Dermis blood vessel endothelial cell (primary cell): ENCODE measurements around the gene NKX2-3. TPM values are rescaled to one million over a fixed set of nuclear protein-coding genes. Genes with fewer than 3 reads are reported as not detected.

Experiments
- DNase-seq: peaks from one replicate; pipeline ENCODE4 v3.0.0; 2010
- total RNA-seq: library from RNA; depleted of rRNA; stranded (reverse); fragments of >200 nt; gene quantifications from 2 replicates; pipeline ENCODE4 v1.2.3, GENCODE V29; 2014

NKX2-3 gene
- total RNA-seq, 1 donor from 2014 or later = not detected

DNA sequence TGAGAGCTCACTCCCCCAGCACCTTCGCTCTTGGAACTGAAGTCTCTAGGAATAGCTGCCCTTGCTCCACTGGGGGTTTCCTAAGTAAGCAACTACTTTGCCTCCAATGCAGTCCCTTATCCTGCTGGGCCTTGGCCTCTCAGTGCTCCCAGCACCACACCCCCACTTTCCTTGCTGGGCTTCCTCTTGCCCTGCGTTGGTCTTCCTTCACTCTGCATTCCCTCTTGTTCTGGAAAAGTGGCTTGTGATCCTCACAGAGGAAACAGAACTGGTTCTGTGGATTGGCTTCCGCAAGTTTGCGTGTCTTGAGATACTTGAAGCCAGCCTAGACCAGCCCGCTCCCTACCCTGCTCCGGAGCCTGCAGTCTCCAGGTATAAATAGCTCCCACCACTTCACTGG is 6.4 kb downstream of the NKX2-3 start:
- DNase-seq = no peak

DNA sequence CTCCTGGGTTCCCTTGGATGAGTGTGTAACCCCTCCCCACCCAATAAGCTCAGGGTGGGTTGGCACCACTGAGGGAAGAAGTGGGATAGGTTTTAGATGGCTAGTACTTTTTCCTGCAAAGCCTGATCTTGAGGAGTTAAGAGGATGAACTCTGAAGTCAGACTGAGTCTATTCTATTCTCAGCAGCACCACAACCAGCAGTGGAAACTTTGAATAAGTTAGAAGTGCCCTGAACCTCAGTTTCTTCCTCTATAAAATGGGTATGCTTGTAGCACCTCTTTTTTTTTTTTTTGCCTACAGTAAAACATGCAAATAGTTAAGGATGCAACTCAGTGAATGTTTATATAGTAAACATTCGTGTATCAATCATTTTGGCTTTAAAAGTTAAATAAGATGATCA is 7.1 kb downstream of the NKX2-3 start:
- DNase-seq = no peak

DNA sequence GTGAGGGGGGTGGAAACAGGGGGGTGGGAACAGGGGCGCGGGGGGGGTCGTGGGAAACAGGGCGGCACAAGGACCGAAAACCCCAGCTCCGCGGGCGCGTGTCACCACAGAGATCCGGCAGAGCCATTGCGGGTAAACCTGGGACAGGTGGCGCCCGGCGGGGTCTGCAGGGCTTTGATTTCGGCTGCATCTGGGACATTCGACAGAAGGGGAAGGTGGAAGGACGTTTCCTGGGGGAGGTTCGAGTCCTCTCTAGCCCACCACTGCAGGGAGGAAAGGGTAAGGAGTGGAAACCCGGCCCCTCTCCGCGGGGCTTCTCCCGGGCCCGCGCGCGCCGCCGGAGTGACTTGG is 7.5 kb downstream of the NKX2-3 start:
- DNase-seq = no peak

DNA sequence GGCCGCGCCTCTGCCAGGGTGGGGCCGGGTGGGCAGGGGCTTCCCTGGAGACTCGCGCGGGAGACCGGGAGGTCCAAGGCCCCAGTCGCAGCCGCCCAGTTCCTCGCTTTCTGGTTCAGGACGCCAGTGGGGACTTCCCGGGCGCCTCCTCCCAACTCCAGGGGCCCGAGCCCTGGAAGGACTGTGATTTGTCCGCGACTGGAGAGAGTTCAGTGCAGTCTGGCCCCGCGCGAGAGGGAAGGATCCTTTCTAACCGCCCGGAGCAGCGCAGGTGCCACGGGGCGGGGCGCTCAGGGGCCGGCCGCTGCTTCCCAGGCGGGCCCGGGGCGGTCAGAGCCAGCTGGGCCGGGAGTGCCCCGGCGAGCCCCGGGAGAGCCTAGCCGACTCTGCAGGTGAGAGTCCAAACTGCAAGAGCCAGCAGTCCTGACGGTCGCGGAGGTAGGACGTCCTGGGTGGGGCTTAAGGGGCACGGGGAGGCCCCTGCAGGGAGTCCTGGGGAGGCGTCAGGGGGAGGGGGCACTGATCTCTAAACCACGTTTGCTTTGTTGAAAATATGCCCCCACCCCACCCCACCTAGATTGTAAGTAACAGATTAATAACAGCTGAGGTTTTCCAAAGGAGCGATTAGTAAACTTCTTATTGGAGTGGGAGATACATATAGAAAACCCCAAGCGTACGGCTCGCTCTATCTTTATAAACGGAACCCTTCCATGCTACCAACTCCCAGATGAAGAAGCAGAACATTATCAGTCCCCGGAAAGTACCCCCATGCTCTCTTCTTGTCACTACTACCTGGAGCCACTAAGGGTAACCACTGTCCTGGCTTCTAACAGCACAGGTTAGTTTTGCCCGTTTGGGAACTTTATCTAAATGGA is 8.2 kb downstream of the NKX2-3 start:
- DNase-seq = no peak

DNA sequence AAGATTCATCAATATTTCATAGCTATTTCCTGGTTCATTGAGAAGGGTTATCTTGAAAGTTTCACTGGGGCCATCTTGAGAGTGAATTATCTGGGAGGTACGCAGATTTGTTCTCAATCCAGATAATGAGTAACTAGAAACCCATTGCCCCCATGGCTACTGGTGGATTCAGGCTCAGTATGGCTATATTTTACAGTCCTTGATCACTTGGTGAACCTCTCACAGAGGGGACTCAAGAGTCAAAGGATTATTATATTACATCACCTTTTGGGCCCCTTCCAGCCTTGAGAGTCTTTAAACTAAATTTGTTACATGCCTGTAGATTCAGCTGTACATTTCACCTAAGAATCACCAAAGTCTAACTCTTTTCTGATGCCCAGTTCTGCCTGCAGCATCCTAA is 11.6 kb downstream of the NKX2-3 start:
- no peak for DNase-seq

DNA sequence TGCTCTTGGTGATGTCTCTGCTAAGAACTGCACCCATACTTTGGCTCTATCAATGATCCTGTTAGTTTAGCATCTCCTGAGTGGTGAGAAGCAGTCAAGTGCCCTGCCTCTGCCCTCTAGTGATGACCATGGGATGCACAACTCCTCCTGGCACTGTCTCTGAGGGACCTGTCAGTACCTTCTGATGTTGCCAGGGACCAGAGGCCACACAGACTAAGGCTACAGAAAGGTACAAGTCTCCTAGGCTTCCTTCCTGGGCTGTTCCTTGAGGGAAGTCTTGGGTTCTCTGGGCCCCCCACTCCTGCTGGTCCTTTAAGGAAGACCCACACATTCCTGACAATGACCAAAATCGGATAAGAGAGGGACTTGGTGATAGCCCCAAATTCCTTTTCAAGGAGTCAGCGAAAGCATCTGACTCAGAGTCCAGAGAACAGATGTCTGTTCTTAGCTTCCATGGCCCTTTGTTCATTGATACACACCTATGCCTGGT is 15.3 kb downstream of the NKX2-3 start:
- peak; percentile 66 for DNase-seq

DNA sequence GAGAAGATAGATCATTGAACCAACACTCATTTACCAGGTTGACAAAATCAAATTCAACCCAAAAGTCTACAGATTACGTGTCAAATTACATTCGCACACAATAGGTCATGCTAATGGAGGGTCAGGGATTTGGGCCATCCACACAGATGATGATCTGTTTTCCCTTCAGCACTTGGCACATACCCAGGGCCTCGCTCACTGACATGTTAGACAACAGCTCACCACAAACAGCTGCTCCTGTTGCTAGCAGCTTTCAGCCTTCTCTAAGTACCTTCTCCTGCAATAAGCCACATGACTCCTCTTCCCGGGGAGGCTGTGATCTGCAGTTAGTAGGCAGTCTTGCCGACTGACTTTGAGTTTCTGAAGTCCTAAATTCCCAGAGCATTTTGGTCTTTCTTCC is 18.4 kb downstream of the NKX2-3 start:
- no peak for DNase-seq

DNA sequence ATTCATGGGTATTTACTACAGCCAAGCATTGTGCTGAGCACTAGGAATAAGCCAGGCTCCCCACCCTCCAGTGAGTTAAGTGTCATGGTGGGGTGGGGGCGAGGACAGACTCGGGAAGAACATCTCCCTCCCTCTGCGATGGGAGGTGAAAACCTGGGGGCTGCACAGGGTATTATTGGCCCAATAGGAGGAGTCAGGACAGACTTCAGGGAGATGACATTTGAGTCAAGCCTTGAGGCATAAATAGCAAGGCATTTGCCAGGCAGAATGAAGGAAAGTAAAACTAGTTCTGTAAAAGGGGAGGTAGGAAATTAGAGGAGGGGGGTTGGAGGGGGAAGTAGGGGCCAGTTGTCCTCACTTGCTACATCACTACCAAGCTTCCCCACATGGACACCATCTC is 18.9 kb downstream of the NKX2-3 start:
- DNase-seq = no peak

DNA sequence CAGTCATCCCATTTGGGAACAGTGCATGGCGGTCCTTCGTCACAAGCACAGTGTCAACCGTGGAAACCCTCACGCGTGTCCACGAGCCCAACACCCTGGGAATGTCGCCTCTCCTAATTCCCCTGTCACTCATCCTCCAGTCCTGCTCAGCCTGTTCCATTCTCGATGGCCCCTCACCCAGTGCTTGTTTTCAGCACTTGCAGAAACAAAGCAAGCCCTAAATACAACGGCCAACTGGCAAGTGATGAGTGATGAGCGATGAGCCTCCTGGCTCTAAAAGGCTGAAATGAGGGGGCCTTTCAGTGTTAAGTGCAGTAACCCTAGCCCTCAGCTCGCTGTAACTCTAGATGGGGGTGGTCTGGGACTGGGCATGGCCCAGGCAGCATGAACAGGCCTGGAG is 22.6 kb downstream of the NKX2-3 start:
- no peak for DNase-seq

DNA sequence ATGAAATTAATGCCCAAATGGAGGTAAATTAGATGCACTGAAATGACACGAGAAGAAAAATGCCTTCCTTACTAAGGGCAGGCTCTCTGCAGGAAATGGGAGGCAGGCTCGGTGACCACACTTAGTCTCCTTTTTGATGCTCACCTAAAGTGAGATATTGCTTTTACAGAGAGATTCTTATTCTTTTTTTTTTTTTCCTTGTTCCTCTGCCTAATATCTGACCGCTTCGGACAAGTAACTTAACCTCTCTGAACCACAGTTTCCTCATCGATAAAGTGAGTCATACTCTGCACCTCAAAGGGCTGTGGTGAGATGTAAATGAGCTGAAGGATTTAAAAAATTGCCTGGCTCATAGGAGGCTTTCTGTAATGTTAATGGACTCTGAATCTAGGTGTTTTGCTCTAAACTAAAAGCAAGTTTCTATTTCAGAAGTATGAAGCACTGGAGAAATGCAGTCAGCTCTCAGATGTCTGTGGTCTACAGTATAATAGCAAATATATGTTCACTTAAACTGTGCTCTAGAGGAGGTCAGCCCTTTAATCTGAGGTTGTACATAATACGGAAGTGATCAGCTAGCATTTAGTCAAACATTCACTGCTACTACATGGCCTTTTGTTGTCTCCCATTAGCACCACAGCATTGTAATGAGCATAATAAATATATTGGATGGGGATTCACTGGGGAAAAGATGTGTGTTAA is 23.2 kb downstream of the NKX2-3 start:
- DNase-seq = no peak

DNA sequence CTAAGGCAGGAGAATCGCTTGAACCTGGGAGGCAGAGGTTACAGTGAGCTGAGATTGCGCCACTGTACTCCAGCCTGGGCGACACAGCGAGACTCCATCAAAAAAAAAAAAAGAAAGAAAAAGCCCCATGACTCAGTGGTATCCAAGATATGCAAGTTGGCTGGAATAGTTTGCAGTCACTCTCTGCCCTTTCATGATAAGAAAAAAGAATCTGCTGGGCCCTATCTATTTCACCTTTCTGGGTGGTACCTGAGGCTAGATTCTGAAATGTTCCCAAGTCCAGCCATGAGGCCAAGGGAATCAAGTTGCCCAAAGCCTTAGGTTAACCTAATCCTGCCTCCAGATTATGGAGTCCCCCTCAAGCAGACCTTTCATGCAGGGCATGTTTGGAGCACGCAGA is 24.3 kb downstream of the NKX2-3 start:
- no peak for DNase-seq

DNA sequence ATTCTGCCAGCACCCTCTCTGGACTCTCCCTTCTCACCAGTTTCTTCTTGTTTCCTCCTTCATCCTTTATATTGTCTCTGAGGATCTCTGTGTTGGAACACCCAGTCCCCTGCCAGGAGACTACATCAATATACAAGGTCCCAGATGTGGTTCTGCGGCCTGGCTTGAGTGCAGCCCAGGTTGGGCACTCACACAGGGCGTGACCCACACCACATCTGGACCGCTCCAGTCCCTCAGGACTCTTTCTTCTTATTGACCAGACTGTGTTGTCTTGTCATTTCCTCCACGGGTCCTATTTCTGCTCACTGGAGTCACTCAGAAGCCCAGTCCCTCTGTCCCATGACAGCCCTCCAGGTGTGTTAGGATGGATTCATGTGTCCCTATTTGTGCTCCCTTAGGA is 26.0 kb downstream of the NKX2-3 start:
- no peak for DNase-seq

DNA sequence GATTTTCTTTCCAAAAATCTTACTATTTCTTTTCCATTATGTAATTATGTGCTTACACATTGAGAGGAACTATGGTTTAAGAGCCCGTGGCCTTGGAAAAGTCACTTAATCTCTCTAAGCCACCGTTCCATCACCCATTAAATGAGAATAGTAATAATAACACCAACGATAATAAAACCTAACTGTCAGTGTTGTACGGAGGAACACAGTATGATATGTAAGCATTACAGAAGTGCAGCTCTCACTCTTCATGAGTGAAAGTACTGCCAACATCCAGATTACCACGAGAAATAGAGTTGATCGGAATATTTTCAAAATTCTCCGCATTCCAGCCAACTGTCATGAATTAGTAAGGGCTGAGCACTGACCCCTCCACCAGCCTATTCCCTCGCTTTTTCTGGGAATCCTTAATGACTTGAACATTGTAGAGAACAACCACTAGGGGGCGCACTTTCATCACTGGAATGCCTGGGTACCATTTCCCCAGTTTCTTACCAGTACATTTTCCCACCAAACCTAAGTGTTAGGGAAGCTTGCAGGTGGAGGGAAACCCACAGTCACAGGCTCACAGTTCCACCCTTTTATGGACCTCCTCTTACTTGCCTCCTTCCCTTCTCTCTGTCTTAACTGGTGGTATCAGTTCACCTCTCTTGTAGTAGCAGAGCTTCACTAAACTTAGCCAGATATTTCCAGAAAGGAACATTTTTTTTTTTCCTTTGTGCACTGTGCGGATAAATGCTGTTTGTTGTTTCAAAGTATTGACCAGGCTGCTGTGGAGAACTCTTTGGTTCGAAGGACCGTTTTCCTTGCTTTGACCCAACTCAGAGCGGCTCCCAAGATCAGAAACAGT is 27.8 kb downstream of the NKX2-3 start:
- peak; percentile 68 for DNase-seq

DNA sequence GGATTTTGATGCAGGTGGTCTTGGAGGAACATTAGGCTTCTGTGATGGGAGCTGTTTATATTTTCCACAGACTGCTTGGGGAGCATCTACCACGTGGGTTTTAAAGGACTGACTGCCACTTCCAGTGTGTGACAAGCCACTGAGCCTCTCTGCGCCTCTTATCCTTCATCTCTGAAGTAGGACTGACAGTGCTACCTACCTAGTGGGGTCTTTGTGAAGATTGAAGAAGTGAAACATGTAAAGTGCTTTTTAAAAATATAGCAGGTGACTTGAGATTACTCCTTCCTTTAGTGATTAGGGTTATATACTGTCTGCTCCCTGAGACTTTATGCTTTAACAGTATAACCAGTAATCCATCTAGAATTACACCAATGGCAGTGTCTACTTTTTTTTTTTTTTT is 29.9 kb downstream of the NKX2-3 start:
- no peak for DNase-seq

DNA sequence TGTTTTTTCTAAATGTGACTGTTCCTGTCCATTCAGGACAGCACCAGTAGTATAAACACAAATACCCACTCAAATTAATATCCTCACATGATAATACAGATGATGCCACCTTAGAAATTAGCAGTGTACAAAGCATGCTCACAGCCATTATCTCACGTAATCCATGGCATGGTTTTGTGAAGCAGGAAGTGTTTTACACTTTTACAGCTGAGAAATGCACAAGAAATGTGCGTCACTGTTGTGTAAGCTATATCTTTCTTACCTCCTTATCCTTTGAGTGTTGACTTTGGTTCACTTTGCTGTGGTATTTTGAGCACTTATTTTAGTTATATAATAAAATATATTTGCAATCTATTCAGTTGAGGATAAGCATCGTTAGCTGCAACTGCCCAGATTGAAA is 31.6 kb downstream of the NKX2-3 start:
- DNase-seq = no peak

DNA sequence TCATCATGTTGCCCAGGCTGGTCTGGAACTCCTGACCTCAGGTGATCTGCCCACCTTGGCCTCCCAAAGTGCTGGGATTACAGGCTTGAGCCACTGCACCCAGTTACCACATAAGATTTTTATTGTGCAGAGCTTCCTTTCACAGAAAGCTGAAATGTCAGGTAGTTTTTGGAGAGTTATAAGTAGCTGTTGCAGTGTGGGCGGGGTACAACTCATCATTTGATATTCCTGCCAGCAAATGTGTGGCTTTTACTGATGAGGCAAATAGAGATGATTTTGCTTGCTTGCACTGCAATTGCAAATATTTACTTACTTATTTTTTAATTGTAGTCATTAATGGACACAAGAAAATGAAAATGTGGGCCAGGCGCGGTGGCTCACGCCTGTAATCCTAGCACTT is 32.4 kb downstream of the NKX2-3 start:
- no peak for DNase-seq

DNA sequence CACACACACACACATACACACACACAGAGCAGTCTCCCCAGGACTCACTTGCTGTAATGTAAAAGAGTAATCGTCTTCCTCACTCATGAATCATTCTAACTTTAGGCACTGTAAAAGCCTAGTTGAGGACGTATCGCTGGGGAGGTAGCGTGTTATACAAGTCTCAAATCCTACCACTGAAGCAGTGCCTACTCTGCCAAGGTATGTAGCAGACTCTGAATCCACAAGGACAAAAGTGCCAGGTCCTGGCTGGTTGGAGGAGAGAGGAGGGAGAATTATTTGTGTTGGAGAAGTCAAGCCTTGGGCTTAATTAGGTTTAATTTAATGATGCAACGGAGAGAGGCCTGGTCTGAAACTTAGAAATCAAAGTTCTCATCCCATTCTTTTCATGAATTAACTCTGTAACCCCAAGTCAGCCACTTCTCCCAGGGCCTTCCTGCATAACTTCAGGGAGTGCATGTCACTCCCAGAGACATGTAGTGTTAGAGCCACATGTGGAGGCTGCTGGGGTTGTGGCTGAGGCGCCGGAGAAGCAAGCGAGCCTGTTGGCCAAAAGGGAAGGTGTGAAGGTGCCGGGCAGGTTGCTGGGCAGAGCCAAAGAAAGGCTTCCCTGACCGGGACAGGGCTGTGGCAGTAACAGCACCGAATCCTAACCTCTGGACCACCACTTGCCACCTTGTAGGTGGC is 36.7 kb downstream of the NKX2-3 start:
- no peak for DNase-seq

DNA sequence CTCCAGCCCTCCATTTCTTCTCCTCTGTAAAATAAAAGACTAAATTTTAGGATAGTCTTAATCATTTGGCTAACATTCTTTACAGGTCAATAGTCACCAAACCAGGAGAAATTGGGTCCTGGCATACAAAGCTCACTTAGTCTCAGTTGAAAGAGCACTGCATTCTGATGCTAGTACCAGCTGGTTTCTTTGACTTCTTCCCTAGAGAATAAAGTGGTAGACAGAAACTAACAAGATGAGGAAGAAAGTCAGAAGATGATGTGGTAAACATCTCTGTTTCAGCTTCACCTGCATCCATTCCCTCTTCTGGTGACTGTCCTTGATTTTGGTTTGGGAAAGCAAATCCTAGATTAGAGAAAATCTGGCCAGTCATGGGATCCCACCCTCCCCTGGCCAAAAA is 37.2 kb downstream of the NKX2-3 start:
- DNase-seq = no peak

DNA sequence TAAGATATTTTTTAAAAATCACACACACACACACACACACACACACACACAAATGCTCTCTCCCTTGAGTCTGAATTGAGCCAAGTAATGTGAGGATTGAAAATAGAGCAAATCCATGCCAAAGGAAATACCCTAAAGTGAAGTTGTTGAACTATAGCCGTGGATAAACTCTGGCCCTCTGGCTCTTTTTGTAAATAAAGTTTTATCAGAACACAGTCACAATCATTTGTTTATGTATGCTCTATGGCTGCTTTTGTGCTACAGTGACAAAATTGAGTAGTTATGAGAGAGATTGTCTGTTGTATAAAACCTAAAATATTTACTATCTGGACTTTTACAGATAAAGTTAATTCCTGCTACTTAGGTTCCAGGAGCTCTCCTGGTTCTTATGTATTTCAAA is 39.1 kb downstream of the NKX2-3 start:
- DNase-seq = no peak

DNA sequence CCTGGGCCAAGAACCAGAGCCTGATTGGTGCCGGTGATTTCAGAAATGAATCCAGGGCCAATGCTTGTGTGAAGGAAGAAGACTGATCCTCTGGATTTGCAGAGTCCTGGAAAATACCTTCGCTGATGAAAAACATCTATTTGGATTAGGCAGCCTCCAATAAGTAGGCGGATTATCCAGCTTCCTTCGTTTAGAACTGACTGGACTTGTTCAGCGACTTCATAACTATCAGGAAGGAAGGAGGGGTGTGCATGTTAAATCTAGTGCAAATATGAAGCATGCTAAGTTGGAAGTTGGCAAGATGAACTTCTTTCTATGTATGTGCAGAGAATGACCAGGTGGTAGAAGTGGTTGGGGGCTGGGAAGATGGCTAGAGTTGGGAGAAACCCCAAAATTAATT is 41.0 kb downstream of the NKX2-3 start:
- no peak for DNase-seq

DNA sequence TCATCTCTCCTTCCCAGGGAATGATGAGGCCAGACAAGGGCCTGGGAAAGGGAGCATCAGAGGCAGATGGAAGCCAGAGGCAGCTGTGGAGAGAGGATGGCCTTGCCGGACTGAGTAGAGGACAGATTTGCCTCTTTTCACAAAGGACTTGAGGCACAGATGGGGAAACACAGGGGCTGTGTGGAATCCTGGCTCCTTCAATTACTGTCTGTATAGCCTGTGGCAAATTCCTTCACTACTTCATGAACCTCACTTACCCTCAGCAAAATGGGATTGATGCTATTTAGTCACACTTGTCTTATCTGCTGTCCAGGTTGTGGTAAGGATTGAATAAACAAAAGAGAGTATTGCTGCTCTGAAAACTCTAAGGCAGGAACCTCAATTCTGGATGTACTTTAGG is 47.2 kb downstream of the NKX2-3 start:
- no peak for DNase-seq

DNA sequence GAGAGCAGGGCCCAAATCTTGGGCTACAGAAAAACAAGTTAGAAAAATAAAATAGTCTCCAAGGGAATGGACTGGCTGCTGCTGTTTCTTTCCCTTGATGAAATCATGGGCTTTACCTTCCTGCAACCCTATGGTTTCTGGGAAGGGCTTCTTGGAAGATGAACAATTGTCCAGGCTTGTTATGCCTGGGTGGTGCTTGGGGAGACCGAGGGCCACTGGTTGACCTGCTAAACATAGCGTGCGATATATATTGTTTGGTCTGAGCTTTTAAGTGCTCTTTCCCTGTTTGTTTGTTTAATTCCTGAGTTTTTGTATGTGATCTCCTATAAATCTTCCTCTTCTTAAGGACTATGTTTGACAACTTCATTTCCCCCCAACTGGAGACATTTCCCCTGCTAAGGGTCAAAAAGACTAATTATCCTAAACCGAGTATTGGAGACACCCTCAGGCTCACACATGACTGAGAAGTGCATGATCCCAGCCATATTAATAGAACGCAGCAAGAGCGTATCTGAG is 49.6 kb downstream of the NKX2-3 start:
- DNase-seq = no peak

DNA sequence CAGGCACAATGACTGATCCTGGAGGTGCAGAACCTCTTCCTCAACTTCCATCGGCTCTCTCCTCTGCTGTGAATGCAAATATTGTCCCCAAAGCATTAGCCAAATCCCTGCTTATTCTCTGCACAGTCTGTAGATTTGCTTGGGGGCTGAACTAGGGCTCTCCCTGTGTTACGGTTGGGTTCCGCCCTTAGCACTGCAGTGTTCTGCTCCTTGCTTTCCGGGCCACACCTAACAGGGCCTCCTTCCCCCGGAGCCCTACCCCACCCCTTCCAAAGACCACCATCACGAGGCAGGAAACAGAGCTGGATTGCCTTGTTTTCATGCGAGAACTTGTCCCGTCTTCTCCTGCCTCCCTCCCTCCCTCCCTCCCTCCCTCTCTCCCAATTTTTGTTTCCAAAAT is 50.9 kb downstream of the NKX2-3 start:
- DNase-seq = no peak
